ENCODE results near the gene ETFB.

ETFB gene

DNA sequence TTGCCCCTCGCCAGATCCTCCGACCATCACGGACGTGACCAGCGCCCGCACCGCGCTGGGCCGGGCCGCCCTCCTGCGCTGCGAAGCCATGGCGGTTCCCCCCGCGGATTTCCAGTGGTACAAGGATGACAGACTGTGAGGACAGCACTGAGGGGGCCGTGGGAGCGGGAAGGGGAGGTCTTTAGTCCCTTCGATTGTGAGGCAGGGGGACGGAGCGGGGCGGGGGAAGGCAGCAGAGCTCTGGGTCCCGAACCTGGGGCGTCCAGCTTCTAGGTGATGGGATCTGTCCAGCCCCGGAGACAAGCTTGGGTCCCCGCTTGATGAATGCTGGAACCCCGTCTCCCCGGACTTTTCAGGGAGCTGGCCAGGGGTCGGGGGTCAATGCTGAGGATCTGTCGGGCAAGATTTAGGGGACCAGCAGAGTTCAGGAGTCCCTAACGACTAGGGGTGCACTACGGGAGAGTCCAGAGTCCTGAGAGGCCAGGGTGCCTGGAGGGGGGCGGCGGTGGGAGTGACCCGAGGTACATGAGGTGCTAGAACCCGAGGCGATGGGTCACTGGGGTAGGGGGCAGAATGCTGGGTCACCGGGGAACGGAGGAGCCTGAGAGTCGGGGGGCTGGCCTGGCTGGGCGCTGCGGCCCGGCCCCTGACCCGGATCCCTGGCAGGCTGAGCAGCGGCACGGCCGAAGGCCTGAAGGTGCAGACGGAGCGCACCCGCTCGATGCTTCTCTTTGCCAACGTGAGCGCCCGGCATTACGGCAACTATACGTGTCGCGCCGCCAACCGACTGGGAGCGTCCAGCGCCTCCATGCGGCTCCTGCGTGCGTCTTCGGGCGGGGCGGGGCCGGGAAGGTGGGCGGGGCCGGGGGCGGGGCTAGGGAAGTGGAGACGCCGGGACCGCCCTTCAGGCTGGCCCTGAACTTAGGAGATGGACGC lies 38.9 kb downstream of the ETFB start:
- peak; percentile 88 for DNase-seq

- DNase-seq = no peak
These were observed 39.7 kb downstream of the ETFB start for GRCh38 chr19:51326216-51327065.

GRCh38 chr19:51325161-51325976 lies 40.8 kb downstream of the ETFB start:
- no peak for DNase-seq

- DNase-seq = no peak
These were observed 42.1 kb downstream of the ETFB start for GRCh38 chr19:51324167-51324481.

DNA sequence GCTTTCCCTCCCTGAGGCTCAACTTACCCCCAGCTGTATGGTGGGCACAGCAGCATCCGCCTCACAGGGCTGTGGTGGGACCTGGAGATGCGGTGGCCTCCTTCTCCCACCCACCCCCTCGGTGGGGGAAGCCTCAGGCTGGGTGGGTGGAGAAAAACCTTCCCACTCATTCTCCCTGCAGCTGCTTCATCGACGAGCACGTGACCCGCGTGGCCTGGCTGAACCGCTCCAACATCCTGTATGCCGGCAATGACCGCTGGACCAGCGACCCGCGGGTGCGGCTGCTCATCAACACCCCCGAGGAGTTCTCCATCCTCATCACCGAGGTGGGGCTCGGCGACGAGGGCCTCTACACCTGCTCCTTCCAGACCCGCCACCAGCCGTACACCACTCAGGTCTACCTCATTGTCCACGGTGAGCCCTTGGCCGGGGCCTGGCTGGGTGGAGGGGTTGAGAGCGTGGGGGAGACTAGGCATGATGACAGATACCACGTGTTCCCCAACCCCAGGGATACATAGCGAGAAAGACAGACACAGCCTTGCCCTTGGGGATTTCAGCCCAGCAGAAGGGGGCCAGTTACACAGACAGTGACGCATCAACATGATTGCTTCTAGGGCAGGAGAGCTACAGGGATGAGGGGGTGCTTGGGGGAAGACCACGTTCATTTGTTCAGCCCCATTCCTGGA lies 42.6 kb downstream of the ETFB start:
- DNase-seq = peak; percentile 54

DNA sequence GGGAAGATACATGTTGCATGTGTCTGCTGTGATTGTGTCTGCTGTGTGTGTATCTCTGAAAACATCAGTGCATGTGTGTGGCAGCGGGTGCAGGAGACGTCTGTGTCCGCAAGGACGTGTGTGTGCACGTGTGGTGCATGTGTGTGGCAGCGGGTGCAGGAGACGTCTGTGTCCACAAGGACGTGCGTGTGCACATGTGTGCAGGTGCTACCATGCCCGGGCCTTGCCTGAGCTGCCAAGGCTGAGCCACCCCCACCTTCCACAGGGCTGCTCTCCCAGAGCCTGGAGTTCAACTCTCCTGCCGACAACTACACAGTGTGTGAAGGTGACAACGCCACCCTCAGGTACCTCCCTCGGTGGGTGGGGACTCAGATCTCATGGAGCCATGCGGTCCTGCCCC lies 44.4 kb downstream of the ETFB start:
- no peak for DNase-seq

- peak; percentile 85 for DNase-seq
These were observed 45.9 kb downstream of the ETFB start for GRCh38 chr19:51320280-51320657.

GRCh38 chr19:51319649-51320279 lies 46.4 kb downstream of the ETFB start:
- peak; percentile 74 for DNase-seq

DNA sequence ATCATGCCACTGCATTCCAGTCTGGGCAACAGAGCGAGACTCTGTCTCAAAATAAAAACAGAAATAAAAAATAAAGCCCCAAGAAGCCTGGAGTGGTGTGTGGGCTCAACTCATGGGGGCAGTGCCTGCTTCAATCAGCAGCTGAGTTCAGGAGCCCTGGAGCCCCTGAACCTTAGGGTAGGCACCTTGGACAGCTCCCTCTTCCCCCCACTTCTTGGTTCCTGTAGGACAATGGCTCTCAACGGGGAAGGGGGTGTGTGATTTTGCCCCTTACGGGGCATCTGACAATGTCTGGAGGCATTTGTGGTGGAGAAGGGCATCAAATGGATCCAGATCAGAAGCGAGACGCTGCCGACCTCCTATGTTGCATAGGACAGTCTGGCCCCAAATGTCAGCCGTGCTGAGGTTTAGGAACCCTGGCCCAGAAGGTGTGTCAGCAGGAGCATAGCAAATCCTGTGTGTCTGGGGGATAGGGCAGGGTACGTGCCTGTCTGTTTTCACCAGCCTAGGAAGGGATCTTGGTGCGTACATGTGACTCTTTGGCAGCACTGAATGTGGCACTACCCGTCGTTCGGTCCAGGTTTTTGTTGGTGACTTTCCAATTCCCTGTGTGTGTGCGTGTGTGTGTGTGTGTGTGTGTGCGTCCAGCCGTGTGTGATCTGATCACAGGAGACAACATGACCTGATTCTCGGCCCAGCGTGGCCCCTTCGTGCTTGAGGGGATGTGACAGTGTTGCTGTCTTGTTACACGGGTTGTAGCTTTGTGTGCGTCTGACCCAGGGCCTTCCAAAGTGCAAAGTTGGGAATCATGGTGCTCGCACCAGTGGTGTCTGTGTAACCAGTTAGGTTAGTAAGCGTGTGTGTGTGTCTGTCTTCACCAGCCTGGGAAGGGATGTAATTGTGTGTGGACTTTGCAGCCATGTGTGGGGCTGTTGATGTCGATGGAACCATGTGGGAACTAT lies 47.2 kb downstream of the ETFB start:
- DNase-seq = peak; percentile 90

DNA sequence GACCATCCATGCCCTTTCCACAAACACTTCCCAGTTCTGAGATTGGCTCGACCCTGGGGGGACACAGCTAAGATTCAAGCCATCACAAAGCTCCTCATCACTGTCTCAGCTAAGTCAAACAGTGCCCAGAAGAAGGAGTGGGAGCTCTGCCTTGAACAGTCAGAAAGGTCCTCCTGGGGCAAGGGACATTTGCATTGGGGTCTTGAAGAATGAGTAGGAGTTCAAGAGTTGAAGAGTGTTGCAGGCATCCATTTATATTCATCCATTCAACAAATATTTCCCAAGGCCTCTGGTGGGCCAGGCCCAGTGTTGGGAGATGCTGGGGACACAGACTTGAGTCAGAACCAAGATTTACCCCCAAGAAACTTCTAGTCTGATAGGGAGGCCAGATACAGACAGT lies 48.2 kb downstream of the ETFB start:
- no peak for DNase-seq

GRCh38 chr19:51317376-51317775 lies 48.8 kb downstream of the ETFB start:
- DNase-seq = no peak

GRCh38 chr19:51316688-51317087 lies 49.5 kb downstream of the ETFB start:
- no peak for DNase-seq

GRCh38 chr19:51311351-51312257 lies 54.6 kb downstream of the ETFB start, which contains the start of gene IGLON5:
TSS of gene IGLON5 (plus strand) at chr19:51311644. CDS start at chr19:51311848, 204 bp downstream.
- peak; percentile 73 for DNase-seq

DNA sequence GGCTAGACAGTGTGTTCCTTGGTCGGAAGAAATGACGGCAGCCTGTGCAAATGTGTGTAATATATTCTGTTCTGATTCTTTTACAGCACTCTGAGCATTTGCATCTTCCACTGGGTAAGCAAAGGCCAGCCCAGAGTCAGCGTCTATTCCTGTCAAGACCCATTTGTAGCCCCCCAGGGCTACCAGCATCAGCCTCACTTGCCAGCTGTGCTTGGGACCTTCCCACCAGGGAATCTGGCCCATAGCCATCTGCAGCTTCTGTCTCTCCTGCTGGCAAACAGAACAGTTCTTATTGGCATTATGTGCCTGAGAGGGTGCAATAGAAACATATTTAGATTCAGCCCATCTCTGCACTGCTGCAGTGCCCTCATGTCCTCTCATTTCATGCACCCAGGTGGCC lies 60.7 kb downstream of the ETFB start:
- peak; percentile 38 for DNase-seq

DNA sequence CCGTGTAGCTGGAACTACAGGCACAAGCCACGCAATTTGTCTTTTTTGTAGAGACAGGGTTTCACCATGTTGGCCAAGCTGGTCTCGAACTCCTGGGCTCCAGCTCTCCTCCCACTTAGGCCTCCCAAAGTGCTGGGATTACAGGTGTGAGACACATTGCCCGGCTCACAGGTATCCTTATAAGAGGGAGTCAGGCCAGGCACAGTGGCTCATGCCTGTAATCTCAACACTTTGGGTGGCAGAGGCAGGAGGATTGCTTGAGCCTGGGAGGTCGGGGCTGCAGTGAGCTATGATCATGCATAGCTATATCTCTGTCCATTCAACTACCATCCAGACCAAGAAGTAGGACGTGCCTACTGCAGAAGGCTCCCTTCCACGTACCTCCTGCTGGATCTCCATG lies 64.9 kb downstream of the ETFB start:
- no peak for DNase-seq

DNA sequence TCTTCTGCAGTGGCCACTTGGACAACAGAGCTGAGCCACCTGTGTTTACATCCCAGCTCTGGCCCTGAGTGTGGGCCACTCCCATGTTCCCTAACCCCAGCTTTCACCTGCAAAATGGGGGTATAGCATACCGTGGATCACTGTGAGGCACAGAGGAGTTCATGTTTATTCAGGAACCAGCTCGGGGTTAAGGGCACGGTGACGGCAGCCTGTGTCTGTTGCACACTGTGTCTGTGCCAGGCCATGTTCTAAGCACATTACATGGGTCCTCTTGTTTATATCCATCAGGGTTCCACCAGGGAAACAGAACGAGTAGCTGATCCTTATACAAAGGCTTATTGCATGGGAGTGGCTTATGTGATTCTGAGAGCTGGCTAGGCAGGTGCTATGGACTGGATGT lies 68.8 kb downstream of the ETFB start:
- no peak for DNase-seq

- peak; percentile 71 for DNase-seq
These were observed 69.7 kb downstream of the ETFB start for GRCh38 chr19:51296336-51297093.

- peak; percentile 83 for DNase-seq
These were observed 70.6 kb downstream of the ETFB start for GRCh38 chr19:51295382-51296126.
